ENCODE results near the gene CFAP61.

Gene CFAP61

GRCh38 chr20:20184149-20184548 is 131.8 kb downstream of the CFAP61 start:
- DNase-seq, result peak; percentile 58 to 72 (median 60)

GRCh38 chr20:20184706-20185105 is 132.4 kb downstream of the CFAP61 start:
- peak; percentile 28 to 32 (median 31) for DNase-seq

- DNase-seq, result peak in 1 of 3 donors; percentile 7
Observed at GRCh38 chr20:20188647-20189046, 136.3 kb downstream of the CFAP61 start.

DNA sequence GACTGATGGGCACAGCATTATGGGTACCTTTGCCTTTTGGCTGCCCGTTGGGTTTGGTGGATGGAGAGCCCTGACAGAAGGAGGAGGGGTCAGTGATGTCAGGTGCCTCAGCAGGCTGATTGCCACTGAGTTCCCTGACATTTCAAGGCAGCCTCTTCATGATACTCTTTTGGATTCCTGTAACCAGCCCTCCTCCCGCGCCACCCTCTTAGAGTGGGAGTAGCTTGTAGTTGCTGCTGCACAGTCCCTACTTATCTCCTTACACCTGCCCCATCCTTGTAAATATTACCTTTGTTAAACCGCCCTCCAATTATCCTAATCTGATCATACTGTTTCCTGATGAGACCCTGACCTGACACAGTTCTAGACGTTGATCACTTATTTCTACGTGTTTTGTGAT is 140.0 kb downstream of the CFAP61 start:
- DNase-seq, result no peak

- DNase-seq, result no peak
Observed at GRCh38 chr20:20195021-20195705, 142.8 kb downstream of the CFAP61 start.

- DNase-seq, result no peak
Observed at GRCh38 chr20:20196610-20197009, 144.3 kb downstream of the CFAP61 start.

DNA sequence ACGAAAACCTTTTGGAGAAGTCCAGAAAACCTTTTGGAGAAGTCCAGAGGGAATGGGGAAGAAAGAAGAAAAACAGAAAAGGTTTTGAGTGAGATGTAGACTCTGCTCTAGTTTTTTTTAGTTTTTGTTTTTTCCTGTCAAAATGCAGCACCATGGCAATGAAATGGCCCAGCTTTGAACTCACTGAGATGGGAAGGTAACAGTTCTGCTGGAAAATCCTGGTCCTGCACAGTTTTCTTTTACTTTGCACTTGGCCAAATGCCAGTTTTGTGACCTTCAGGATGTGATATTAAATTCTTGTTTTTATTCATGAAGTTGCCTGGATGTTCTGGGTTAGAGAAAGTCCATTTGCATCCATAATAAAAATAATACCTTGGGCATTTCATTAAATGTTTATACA is 145.7 kb downstream of the CFAP61 start:
- DNase-seq, result no peak

- DNase-seq, result no peak
Observed at GRCh38 chr20:20199361-20200160, 147.2 kb downstream of the CFAP61 start.

GRCh38 chr20:20201124-20201523 is 148.8 kb downstream of the CFAP61 start:
- peak; percentile 51 to 53 (median 52) for DNase-seq

DNA sequence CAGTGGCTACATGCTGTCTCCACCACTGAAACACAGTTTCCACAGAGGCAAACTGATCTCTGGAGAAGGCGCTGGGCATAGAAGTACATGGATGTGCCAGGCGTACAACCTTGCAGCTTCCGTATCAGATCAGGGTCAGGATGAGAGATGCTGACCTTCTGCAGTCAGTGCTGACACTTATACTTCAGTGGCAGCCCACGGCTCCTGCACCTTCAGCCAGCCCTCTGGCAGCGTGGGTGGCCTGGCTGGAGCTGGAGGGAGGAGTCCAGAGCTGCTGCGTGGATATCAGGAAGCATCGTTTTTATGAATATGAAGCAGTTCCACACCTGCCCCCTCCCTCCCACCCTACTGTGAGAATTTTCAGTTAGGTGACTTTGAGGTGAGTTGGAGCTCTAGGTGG is 149.3 kb downstream of the CFAP61 start:
- DNase-seq, result peak in 1 of 3 donors; percentile 9

- no peak for DNase-seq
Observed at GRCh38 chr20:20202768-20203167, 150.4 kb downstream of the CFAP61 start.

- no peak for DNase-seq
Observed at GRCh38 chr20:20203784-20204183, 151.5 kb downstream of the CFAP61 start.

- DNase-seq, result no peak
Observed at GRCh38 chr20:20204256-20204655, 151.9 kb downstream of the CFAP61 start.

DNA sequence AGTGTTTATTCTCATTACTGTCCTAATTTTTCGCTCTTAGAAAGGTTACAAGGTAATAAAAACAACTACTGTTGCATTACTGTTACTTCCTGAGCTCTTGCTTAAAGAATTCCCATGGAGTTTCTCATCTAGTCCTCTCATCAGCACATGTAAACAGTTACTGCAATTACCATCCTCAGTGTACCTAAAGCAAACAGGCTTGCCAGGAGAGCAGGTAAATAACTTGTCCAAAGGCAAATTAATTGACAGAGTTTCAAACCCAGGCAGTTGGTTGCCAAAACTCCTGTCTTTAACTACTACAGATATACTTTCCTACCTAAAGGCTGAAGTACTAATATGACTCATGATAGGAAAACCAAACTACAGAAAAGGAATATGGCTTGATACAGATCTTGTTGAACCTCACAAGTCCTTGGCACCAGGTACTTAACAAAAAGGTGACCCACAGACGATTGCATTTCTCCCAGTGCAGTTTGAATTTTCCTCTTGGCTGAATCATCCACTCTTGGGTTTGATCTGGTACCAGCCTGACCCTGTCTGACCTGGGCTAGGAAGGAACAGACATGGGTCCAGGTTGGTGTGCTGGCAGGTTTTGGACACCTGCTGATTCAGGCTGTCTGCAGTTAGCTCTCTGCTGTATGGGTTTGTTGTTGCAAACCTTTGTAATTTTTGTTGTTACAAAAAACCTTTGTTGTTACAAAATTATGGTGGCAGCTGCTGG is 153.0 kb downstream of the CFAP61 start:
- DNase-seq, result no peak

DNA sequence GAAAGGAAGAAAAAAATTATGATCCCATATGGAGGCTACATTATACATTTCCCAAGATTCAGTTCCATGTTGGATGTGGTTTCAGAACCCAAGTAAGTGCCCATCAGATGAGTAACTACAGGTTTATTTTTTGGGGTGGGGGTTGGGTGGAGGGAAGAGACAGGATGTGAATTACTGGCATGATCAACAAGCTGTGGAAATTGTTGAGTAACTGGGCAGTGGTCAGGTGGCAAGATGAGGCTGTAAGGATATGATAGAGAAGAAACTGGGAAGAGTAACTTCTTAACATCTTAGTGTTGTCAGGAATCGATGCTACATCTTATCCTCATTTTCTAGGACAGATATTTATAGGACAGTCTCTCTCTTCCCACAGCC is 153.5 kb downstream of the CFAP61 start:
- no peak for DNase-seq

GRCh38 chr20:20206788-20207187 is 154.5 kb downstream of the CFAP61 start:
- no peak for DNase-seq

DNA sequence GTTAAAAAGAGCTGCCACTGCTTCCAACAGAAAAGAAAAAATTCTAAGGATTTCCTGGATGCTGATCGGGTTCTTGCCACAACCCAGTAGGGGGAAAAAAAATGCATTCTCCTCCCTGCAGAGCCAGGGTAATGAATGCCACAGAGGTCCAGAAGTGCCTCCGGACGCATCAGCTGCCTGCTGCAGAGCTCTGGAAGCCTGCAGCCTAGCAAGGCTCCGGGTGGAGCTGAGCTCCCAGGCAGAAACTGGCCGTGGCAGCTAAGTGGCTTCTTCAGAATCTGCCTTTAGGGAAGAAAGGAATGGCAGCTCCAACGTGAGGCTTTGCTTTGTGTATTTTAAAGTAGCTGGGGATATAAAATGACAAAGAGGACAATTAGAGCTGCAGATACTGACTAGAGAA is 155.0 kb downstream of the CFAP61 start:
- DNase-seq, result no peak

DNA sequence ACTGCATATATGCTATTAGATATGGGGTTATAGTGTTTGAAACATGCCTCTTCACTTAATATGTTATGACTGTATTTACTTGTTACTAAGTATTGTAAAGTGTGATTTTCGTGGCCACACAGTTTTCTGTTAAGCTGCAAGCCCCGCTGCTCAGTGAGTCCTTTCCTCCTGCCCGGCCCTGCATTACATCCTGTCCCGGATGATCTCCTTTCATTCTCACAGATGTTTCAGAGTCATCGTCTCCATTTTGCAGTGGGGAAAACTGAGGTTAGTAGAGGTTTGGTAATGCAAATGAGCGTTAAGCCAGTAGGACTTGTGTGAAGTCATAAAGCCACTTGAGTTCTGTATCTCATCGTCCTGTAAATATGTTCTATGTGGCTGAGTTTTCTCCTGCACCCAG is 155.5 kb downstream of the CFAP61 start:
- DNase-seq, result no peak

DNA sequence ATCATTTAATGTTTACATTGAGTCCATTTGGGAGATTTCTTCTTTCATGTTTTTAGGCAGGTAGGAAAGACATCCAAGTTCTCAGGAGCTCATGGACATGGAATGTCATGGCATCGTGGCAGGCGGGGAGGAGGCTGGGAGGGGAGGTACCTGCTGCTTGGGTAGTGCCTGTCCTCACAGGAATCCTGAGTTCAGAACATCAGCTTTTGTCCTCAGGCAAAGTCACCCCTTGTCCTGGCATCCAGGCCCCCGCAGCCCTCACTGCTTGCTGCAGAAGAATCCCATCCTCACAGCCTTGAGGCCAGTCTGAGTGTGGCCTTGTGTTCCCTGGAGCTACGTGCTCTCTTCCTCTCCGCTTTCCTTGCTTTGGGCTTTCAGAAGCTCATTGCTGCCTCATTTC is 157.4 kb downstream of the CFAP61 start:
- DNase-seq, result no peak

- no peak for DNase-seq
Observed at GRCh38 chr20:20210327-20210726, 158.0 kb downstream of the CFAP61 start.

- DNase-seq, result no peak
Observed at GRCh38 chr20:20210943-20211273, 158.6 kb downstream of the CFAP61 start.

DNA sequence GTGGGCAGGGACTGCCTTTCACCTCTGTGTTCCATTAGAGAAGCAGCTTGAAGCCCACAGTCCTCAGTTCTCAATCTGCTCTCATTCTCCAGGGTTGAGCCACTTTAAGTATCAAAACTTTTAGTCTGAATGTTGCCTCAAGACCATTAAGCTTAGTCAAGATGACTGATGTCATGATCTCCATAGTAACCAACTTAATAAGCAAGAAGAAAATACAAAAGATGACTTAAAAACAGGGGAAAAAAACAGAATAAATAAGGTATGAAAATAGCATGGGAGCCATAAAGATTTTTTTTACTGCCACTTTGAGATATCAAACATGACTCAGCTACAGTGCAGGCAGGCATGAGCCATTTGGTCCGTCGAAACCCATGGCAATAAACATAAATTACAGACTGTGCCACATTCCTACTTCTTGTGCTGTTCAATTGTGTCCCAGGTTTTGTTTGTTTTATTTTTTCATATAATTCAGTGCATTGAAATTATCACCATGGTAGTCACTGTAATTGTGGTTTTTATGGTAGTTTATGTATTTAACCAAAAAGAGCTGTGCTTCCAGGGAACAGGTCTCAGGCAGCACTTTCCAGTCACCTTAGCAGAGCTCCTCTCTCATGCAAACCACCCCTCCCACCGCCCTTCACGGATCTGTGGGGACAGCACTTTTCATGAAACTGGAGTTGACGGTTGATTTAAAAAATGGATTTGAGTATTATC is 159.1 kb downstream of the CFAP61 start:
- no peak for DNase-seq

GRCh38 chr20:20211988-20212518 is 159.7 kb downstream of the CFAP61 start:
- no peak for DNase-seq
